ENCODE data around the gene TMEM18.

Gene TMEM18

GRCh38 chr2:620471-621302 lies 56.5 kb downstream of the TMEM18 start:
- no peak for DNase-seq (ENCODE audit: low read depth in 2 of 2)

- no peak for DNase-seq (ENCODE audit: low read depth in 2 of 2)
These were observed 57.2 kb downstream of the TMEM18 start for GRCh38 chr2:620004-620403.

GRCh38 chr2:618422-618990 lies 58.7 kb downstream of the TMEM18 start:
- no peak for DNase-seq (ENCODE audit: low read depth in 2 of 2)

GRCh38 chr2:618005-618404 lies 59.2 kb downstream of the TMEM18 start:
- no peak for DNase-seq (ENCODE audit: low read depth in 2 of 2)
